Liver (tissue), 9 donors: Measurements from ENCODE around the gene B4GALNT3. TPM values are rescaled to one million over a fixed set of nuclear protein-coding genes. Genes with fewer than 3 reads are reported as not detected.

Experiments used
- DNase-seq: peaks from one replicate; pipeline ENCODE4 v3.0.0-alpha.2; 2017; ENCODE audit warnings: low spot score
- H3K27ac ChIP-seq, 2 donors: one replicate each; pipeline ENCODE4 v1.7.0; 2013; ENCODE audit warnings: inconsistent platforms in 2 of 2, low read length in 2 of 2, control low read depth in 1 of 2, low read depth in 1 of 2, mild to moderate bottlenecking in 1 of 2
- H3K27me3 ChIP-seq, 4 donors: one replicate each; pipeline versions ENCODE4 v1.6.1 to v1.7.0; 2013; ENCODE audit warnings: low read length in 3 of 4, inconsistent platforms in 1 of 4, mild to moderate bottlenecking in 1 of 4, moderate library complexity in 1 of 4; ENCODE audit not compliant: control insufficient read depth in 4 of 4, insufficient read depth in 4 of 4
- H3K36me3 ChIP-seq, 4 donors: one replicate each; pipeline versions ENCODE4 v1.6.1 to v1.7.0; 2013; ENCODE audit warnings: low read length in 3 of 4, mild to moderate bottlenecking in 3 of 4, low read depth in 1 of 4, moderate library complexity in 1 of 4; ENCODE audit not compliant: control insufficient read depth in 4 of 4, insufficient read depth in 3 of 4
- H3K4me1 ChIP-seq, 4 donors: one replicate each; pipeline versions ENCODE4 v1.6.1 to v1.7.0; 2013; ENCODE audit warnings: low read length in 3 of 4, mild to moderate bottlenecking in 3 of 4, moderate library complexity in 1 of 4; ENCODE audit not compliant: control insufficient read depth in 4 of 4, insufficient read depth in 4 of 4
- H3K4me3 ChIP-seq, 3 donors: one replicate each; pipeline versions ENCODE4 v1.6.1 to v1.7.0; 2013; ENCODE audit warnings: low read length in 3 of 3, control low read depth in 1 of 3, low read depth in 1 of 3, mild to moderate bottlenecking in 1 of 3
- H3K9ac ChIP-seq, 2 donors: one replicate each; pipeline ENCODE4 v1.7.0; 2013; ENCODE audit warnings: low read length in 2 of 2, mild to moderate bottlenecking in 2 of 2, moderate library complexity in 2 of 2, control low read depth in 1 of 2, low read depth in 1 of 2
- H3K9me3 ChIP-seq, 4 donors: one replicate each; pipeline versions ENCODE4 v1.6.1 to v1.7.0; 2013; ENCODE audit warnings: low read length in 3 of 4; ENCODE audit not compliant: control insufficient read depth in 4 of 4
- ATF3 ChIP-seq: IDR thresholded peaks from 2 replicates; pipeline ENCODE4 v1.6.1; 2016; ENCODE audit warnings: antibody characterized with exemption
- CTCF ChIP-seq: fragments of 150-350 bp; IDR thresholded peaks from 2 replicates; pipeline ENCODE4 v1.5.1; 2017; ENCODE audit warnings: improper control_type of control experiment, low read depth, low read length; ENCODE audit not compliant: missing input control
- EGR1 ChIP-seq, 2 donors: IDR thresholded peaks; 2 replicates each; pipeline ENCODE4 v1.6.1; 2016 to 2018; ENCODE audit warnings: antibody characterized with exemption in 2 of 2, low read depth in 2 of 2
- FOXA1 ChIP-seq: IDR thresholded peaks from 2 replicates; pipeline ENCODE4 v1.6.1; 2016; ENCODE audit warnings: antibody characterized with exemption
- FOXA2 ChIP-seq: IDR thresholded peaks from 2 replicates; pipeline ENCODE4 v1.6.1; 2016; ENCODE audit warnings: antibody characterized with exemption
- GABPA ChIP-seq, 2 donors: IDR thresholded peaks in 1 of 2; conservative IDR thresholded peaks in 1 of 2; 2 replicates each; pipeline ENCODE4 v1.6.1; 2016; ENCODE audit warnings: antibody characterized with exemption in 2 of 2, mild to moderate bottlenecking in 1 of 2, moderate library complexity in 1 of 2
- HNF4A ChIP-seq, 2 donors: conservative IDR thresholded peaks; 2 replicates each; pipeline ENCODE4 v1.6.1; 2016; ENCODE audit warnings: antibody characterized with exemption in 2 of 2, mild to moderate bottlenecking in 2 of 2
- HNF4G ChIP-seq: IDR thresholded peaks from 2 replicates; pipeline ENCODE4 v1.6.1; 2016; ENCODE audit warnings: antibody characterized with exemption
- JUND ChIP-seq, 2 donors: IDR thresholded peaks; 2 replicates each; pipeline ENCODE4 v1.6.1; 2016; ENCODE audit warnings: antibody characterized with exemption in 2 of 2
- MAX ChIP-seq: IDR thresholded peaks from 2 replicates; pipeline ENCODE4 v1.6.1; 2016; ENCODE audit warnings: antibody characterized with exemption
- NR2F2 ChIP-seq: IDR thresholded peaks from 2 replicates; pipeline ENCODE4 v1.6.1; 2016; ENCODE audit warnings: antibody characterized with exemption
- RAD21 ChIP-seq, 2 donors: IDR thresholded peaks; 2 replicates each; pipeline ENCODE4 v1.6.1; 2016; ENCODE audit warnings: antibody characterized with exemption in 2 of 2, mild to moderate bottlenecking in 2 of 2
- REST ChIP-seq: IDR thresholded peaks from 2 replicates; pipeline ENCODE4 v1.6.1; 2016; ENCODE audit warnings: antibody characterized with exemption, mild to moderate bottlenecking
- RXRA ChIP-seq, 2 donors: IDR thresholded peaks; 2 replicates each; pipeline ENCODE4 v1.6.1; 2017 to 2018; ENCODE audit warnings: antibody characterized with exemption in 2 of 2, mild to moderate bottlenecking in 1 of 2
- SP1 ChIP-seq: IDR thresholded peaks from 2 replicates; pipeline ENCODE4 v1.6.1; 2018; ENCODE audit warnings: antibody characterized with exemption, mild to moderate bottlenecking
- YY1 ChIP-seq: IDR thresholded peaks from 2 replicates; pipeline ENCODE4 v1.6.1; 2016; ENCODE audit warnings: antibody characterized with exemption, mild to moderate bottlenecking
- ZBTB33 ChIP-seq: IDR thresholded peaks from 2 replicates; pipeline ENCODE4 v1.6.1; 2016; ENCODE audit warnings: antibody characterized with exemption
- WGBS: extraction: QIAGEN DNeasy Blood & Tissue Kit; methylation state at CpG from one replicate; pipeline ENCODE4 v1.1.7; 2013; 5-methylcytosine and 5-hydroxymethylcytosine counted together
- polyA plus RNA-seq, 2 donors: library from polyadenylated mRNA; stranded (reverse) in 1 of 2; unstranded in 1 of 2; fragments of 200-250 nt in 1 of 2; fragments of >200 nt in 1 of 2; fragmentation: Nextera tagmentation in 1 of 2; extraction: Ambion mirVana in 1 of 2; gene quantifications; one replicate each; pipeline versions ENCODE4 v1.2.1 to v1.2.3, GENCODE V29; 2013 to 2015
- total RNA-seq, 2 donors: library from RNA; depleted of rRNA; stranded (reverse); fragments of >200 nt; gene quantifications; one replicate each; pipeline ENCODE4 v1.2.3, GENCODE V29; 2014
- donor health status: healthy.
- donor health status: healthy.
- donor health status: healthy.
- donor health status: healthy.
- donor health status: healthy.

Gene B4GALNT3
- total and polyA plus RNA-seq, 4 donors, result 0.09 to 0.25 (median 0.14) TPM; not detected in 1

- Histone ChIP-seq H3K27ac (no peak overlapping the region), H3K9ac (no peak overlapping the region), H3K27me3 (no peaks in the 10 kb centered on the region), H3K36me3 (no peaks in the 10 kb centered on the region), H3K4me3 (no peak overlapping the region), H3K9me3 (peaks cover 0 to 2% (median 0%) of the 10 kb centered on the region in 4 donors), H3K4me1 (no peaks in the 10 kb centered on the region)
- DNase-seq, result no peak
- WGBS, result 84% methylated on average over 6 of the region's 6 CpGs
- TF ChIP-seq JUND (IDR thresholded peaks at IDR 0.05), result no peak
- TF ChIP-seq YY1, result no peak
- no peak for TF ChIP-seq RAD21 (IDR thresholded peaks at IDR 0.05)
- TF ChIP-seq FOXA2, result no peak
Measured at GRCh38 chr12:526089-526488, 66.3 kb downstream of the B4GALNT3 start.

- TF ChIP-seq JUND (IDR thresholded peaks at IDR 0.05) (no peak), MAX (no peak), GABPA (IDR thresholded peaks at IDR 0.05 in 1 of 2, conservative IDR thresholded peaks at IDR 0.05 in 1 of 2) (no peak), RAD21 (IDR thresholded peaks at IDR 0.05) (no peak), YY1 (no peak), ATF3 (no peak), FOXA2 (no peak), SP1 (no peak), EGR1 (IDR thresholded peaks at IDR 0.05; ENCODE audit: low read depth in 2 of 2) (no peak), RXRA (IDR thresholded peaks at IDR 0.05) (no peak), ZBTB33 (no peak), NR2F2 (no peak), HNF4G (no peak), CTCF (no peak), HNF4A (conservative IDR thresholded peaks at IDR 0.05) (no peak), FOXA1 (no peak), REST (no peak)
- Histone ChIP-seq H3K4me1 (no peaks in the 10 kb centered on the region), H3K4me3 (no peak overlapping the region), H3K9me3 (peaks cover 0 to 2% (median 0%) of the 10 kb centered on the region in 4 donors), H3K36me3 (no peaks in the 10 kb centered on the region), H3K27ac (no peak overlapping the region), H3K9ac (no peak overlapping the region), H3K27me3 (no peaks in the 10 kb centered on the region)
- no peak for DNase-seq
- WGBS, result 74% methylated on average over 7 of the region's 7 CpGs
Measured at GRCh38 chr12:527241-527640, 67.5 kb downstream of the B4GALNT3 start.
